Activated naive CD4-positive, alpha-beta T cell treated with anti-CD3 and anti-CD28 coated beads, Interleukin-2, amount 10 ng/mL, durations not matched to agents 7 days and 5 days (primary cell): ENCODE measurements around the gene WSB1.

Experiments used
- CTCF ChIA-PET: fragments of 350-600 bp; sonication (Branson Sonifier 250); formaldehyde crosslinking; loops from one replicate; lab custom pipeline; 2021; ENCODE audit warnings: antibody characterized with exemption; lab: Charles Lee
- DNase-seq: peaks from one replicate; pipeline ENCODE4 v3.0.0-alpha.2; 2020
- H3K27ac Mint-ChIP-seq: one replicate; pipeline ENCODE4 v1.8.0; 2021; ENCODE audit warnings: mild to moderate bottlenecking, moderate library complexity, mixed read lengths
- H3K27me3 Mint-ChIP-seq: one replicate; pipeline ENCODE4 v1.8.0; 2021; ENCODE audit warnings: mild to moderate bottlenecking, mixed read lengths
- H3K36me3 Mint-ChIP-seq: one replicate; pipeline ENCODE4 v1.8.0; 2021; ENCODE audit warnings: mixed read lengths
- H3K4me1 Mint-ChIP-seq: one replicate; pipeline ENCODE4 v1.8.0; 2021; ENCODE audit warnings: mixed read lengths
- H3K4me3 Mint-ChIP-seq: one replicate; pipeline ENCODE4 v1.8.0; 2021; ENCODE audit warnings: mild to moderate bottlenecking, moderate library complexity, mixed read lengths
- H3K9me3 Mint-ChIP-seq: one replicate; pipeline ENCODE4 v1.8.0; 2021; ENCODE audit warnings: mixed read lengths

The WSB1 gene

GRCh38 chr17:27315322-27315721 is 21.4 kb downstream of the WSB1 start:
- no peaks in the 10 kb centered on the region for H3K4me1 Mint-ChIP-seq
- no peak for DNase-seq
- peaks cover 65% of the 10 kb centered on the region for H3K36me3 Mint-ChIP-seq
- H3K27ac Mint-ChIP-seq, result no peak overlapping the region
- CTCF ChIA-PET, result interaction anchor here (1.3 kb wide), 2 partner anchors 77 to 79 kb away, joined by 3 read pairs; no protein-coding TSS in a partner anchor
- H3K4me3 Mint-ChIP-seq, result no peak overlapping the region
- H3K27me3 Mint-ChIP-seq, result no peaks in the 10 kb centered on the region
- H3K9me3 Mint-ChIP-seq, result no peaks in the 10 kb centered on the region

GRCh38 chr17:27315796-27316465 is 22.0 kb downstream of the WSB1 start:
- Mint-ChIP-seq H3K9me3 (no peaks in the 10 kb centered on the region), H3K27ac (peak overlapping the region; percentile 24), H3K4me1 (no peaks in the 10 kb centered on the region), H3K27me3 (no peaks in the 10 kb centered on the region), H3K4me3 (no peak overlapping the region), H3K36me3 (peaks cover 59% of the 10 kb centered on the region)
- CTCF ChIA-PET, result interaction anchor here (1.3 kb wide), 1 partner anchor 80 kb away, joined by 3 read pairs; no protein-coding TSS in a partner anchor
- no peak for DNase-seq

- H3K36me3 Mint-ChIP-seq, result peaks cover 43% of the 10 kb centered on the region
- no peak overlapping the region for H3K27ac Mint-ChIP-seq
- H3K27me3 Mint-ChIP-seq, result no peaks in the 10 kb centered on the region
- no peak overlapping the region for H3K4me3 Mint-ChIP-seq
- H3K9me3 Mint-ChIP-seq, result no peaks in the 10 kb centered on the region
- no peaks in the 10 kb centered on the region for H3K4me1 Mint-ChIP-seq
- no peak for DNase-seq
- CTCF ChIA-PET, result interaction anchor here (1.8 kb wide), 1 partner anchor 82 kb away, joined by 6 read pairs; no protein-coding TSS in a partner anchor
Observed at GRCh38 chr17:27318228-27318627, 24.3 kb downstream of the WSB1 start.

GRCh38 chr17:27318633-27319032 is 24.7 kb downstream of the WSB1 start:
- Mint-ChIP-seq H3K4me1 (no peaks in the 10 kb centered on the region), H3K27ac (no peak overlapping the region), H3K4me3 (no peak overlapping the region), H3K27me3 (no peaks in the 10 kb centered on the region), H3K9me3 (no peaks in the 10 kb centered on the region), H3K36me3 (peaks cover 40% of the 10 kb centered on the region)
- CTCF ChIA-PET, result interaction anchor here (1.8 kb wide), 1 partner anchor 82 kb away, joined by 6 read pairs; no protein-coding TSS in a partner anchor
- no peak for DNase-seq

GRCh38 chr17:27319541-27320221 is 25.8 kb downstream of the WSB1 start:
- H3K4me1 Mint-ChIP-seq, result no peaks in the 10 kb centered on the region
- H3K9me3 Mint-ChIP-seq, result no peaks in the 10 kb centered on the region
- CTCF ChIA-PET, result interaction anchor here (0.6 to 1.8 kb wide), 4 partner anchors 13 to 83 kb away, joined by 3 to 8 read pairs (median 5); no protein-coding TSS in a partner anchor
- H3K36me3 Mint-ChIP-seq, result peaks cover 34% of the 10 kb centered on the region
- no peaks in the 10 kb centered on the region for H3K27me3 Mint-ChIP-seq
- no peak overlapping the region for H3K4me3 Mint-ChIP-seq
- no peak overlapping the region for H3K27ac Mint-ChIP-seq
- no peak for DNase-seq

- no peaks in the 10 kb centered on the region for H3K9me3 Mint-ChIP-seq
- H3K4me1 Mint-ChIP-seq, result no peaks in the 10 kb centered on the region
- peaks cover 29% of the 10 kb centered on the region for H3K36me3 Mint-ChIP-seq
- CTCF ChIA-PET, result interaction anchor here (0.6 to 1.2 kb wide), 3 partner anchors 13 to 83 kb away, joined by 3 to 8 read pairs (median 4); no protein-coding TSS in a partner anchor
- no peak for DNase-seq
- H3K4me3 Mint-ChIP-seq, result no peak overlapping the region
- peak overlapping the region; percentile 33 for H3K27ac Mint-ChIP-seq
- no peaks in the 10 kb centered on the region for H3K27me3 Mint-ChIP-seq
Observed at GRCh38 chr17:27320222-27320560, 26.3 kb downstream of the WSB1 start.

GRCh38 chr17:27321372-27321771 is 27.5 kb downstream of the WSB1 start:
- Mint-ChIP-seq H3K27ac (no peak overlapping the region), H3K36me3 (peaks cover 20% of the 10 kb centered on the region), H3K4me1 (no peaks in the 10 kb centered on the region), H3K27me3 (peaks cover 9% of the 10 kb centered on the region), H3K4me3 (no peak overlapping the region), H3K9me3 (no peaks in the 10 kb centered on the region)
- CTCF ChIA-PET, result no interaction called here
- no peak for DNase-seq

GRCh38 chr17:27322026-27322425 is 28.1 kb downstream of the WSB1 start:
- no peaks in the 10 kb centered on the region for H3K4me1 Mint-ChIP-seq
- CTCF ChIA-PET, result no interaction called here
- no peaks in the 10 kb centered on the region for H3K9me3 Mint-ChIP-seq
- DNase-seq, result no peak
- peaks cover 9% of the 10 kb centered on the region for H3K27me3 Mint-ChIP-seq
- no peak overlapping the region for H3K4me3 Mint-ChIP-seq
- no peak overlapping the region for H3K27ac Mint-ChIP-seq
- H3K36me3 Mint-ChIP-seq, result peaks cover 14% of the 10 kb centered on the region

- CTCF ChIA-PET, result no interaction called here
- H3K4me1 Mint-ChIP-seq, result no peaks in the 10 kb centered on the region
- no peak overlapping the region for H3K4me3 Mint-ChIP-seq
- DNase-seq, result no peak
- no peak overlapping the region for H3K27ac Mint-ChIP-seq
- peaks cover 14% of the 10 kb centered on the region for H3K36me3 Mint-ChIP-seq
- H3K9me3 Mint-ChIP-seq, result no peaks in the 10 kb centered on the region
- H3K27me3 Mint-ChIP-seq, result peaks cover 9% of the 10 kb centered on the region
Observed at GRCh38 chr17:27322690-27323508, 29.0 kb downstream of the WSB1 start.

- CTCF ChIA-PET, result no interaction called here
- Mint-ChIP-seq H3K36me3 (peaks cover 9% of the 10 kb centered on the region), H3K4me1 (no peaks in the 10 kb centered on the region), H3K4me3 (no peak overlapping the region), H3K27me3 (peaks cover 9% of the 10 kb centered on the region), H3K27ac (no peak overlapping the region), H3K9me3 (no peaks in the 10 kb centered on the region)
- DNase-seq, result no peak
Observed at GRCh38 chr17:27323538-27324215, 29.8 kb downstream of the WSB1 start.

- CTCF ChIA-PET, result no interaction called here
- Mint-ChIP-seq H3K27ac (no peak overlapping the region), H3K36me3 (peaks cover 3% of the 10 kb centered on the region), H3K27me3 (peaks cover 9% of the 10 kb centered on the region), H3K4me1 (no peaks in the 10 kb centered on the region), H3K4me3 (no peak overlapping the region), H3K9me3 (no peaks in the 10 kb centered on the region)
- DNase-seq, result no peak
Observed at GRCh38 chr17:27324771-27325339, 30.9 kb downstream of the WSB1 start.

- Mint-ChIP-seq H3K4me3 (no peak overlapping the region), H3K9me3 (no peaks in the 10 kb centered on the region), H3K27ac (no peak overlapping the region), H3K27me3 (peaks cover 9% of the 10 kb centered on the region), H3K4me1 (no peaks in the 10 kb centered on the region), H3K36me3 (no peaks in the 10 kb centered on the region)
- CTCF ChIA-PET, result no interaction called here
- no peak for DNase-seq
Observed at GRCh38 chr17:27326051-27326450, 32.1 kb downstream of the WSB1 start.

GRCh38 chr17:27326585-27326984 is 32.7 kb downstream of the WSB1 start:
- H3K27ac Mint-ChIP-seq, result no peak overlapping the region
- DNase-seq, result no peak
- H3K4me3 Mint-ChIP-seq, result no peak overlapping the region
- peaks cover 9% of the 10 kb centered on the region for H3K27me3 Mint-ChIP-seq
- no peaks in the 10 kb centered on the region for H3K9me3 Mint-ChIP-seq
- CTCF ChIA-PET, result interaction anchor here (0.6 kb wide), 2 partner anchors 36 to 80 kb away, joined by 3 to 4 read pairs; no protein-coding TSS in a partner anchor
- H3K36me3 Mint-ChIP-seq, result no peaks in the 10 kb centered on the region
- H3K4me1 Mint-ChIP-seq, result peaks cover 4% of the 10 kb centered on the region
